CD14-positive monocyte (primary cell): ENCODE measurements around the gene CEP78. TPM values are rescaled to one million over a fixed set of nuclear protein-coding genes. Genes with fewer than 3 reads are reported as not detected.

Experiments used
- DNase-seq, 3 donors: peaks; one replicate each; pipeline ENCODE4 v3.0.0-alpha.2; 2011 to 2022
- H2AFZ ChIP-seq: 2 replicates; pipeline ENCODE4 v1.6.0; 2012; ENCODE audit warnings: mild to moderate bottlenecking, low read depth, low read length, inconsistent platforms; ENCODE audit not compliant: insufficient read depth, poor library complexity, severe bottlenecking
- H3K27ac ChIP-seq, 2 donors: 1 replicate in 1 of 2; 2 replicates in 1 of 2; pipeline ENCODE4 v1.5.1; 2012 to 2013; ENCODE audit warnings: low read length in 2 of 2, control low read depth in 1 of 2, inconsistent platforms in 1 of 2, low read depth in 1 of 2, mild to moderate bottlenecking in 1 of 2
- H3K27me3 ChIP-seq, 2 donors: one replicate each; pipeline versions ENCODE4 v1.6.0 to v1.6.1; 2011 to 2013; ENCODE audit warnings: low read length in 2 of 2; ENCODE audit not compliant: control insufficient read depth in 2 of 2, insufficient read depth in 2 of 2
- H3K36me3 ChIP-seq, 2 donors: replicated peaks in 1 of 2; 1 replicate in 1 of 2; 2 replicates in 1 of 2; pipeline versions ENCODE4 v1.5.1 to v1.6.1; 2012 to 2013; ENCODE audit warnings: low read length in 2 of 2, control low read depth in 1 of 2, inconsistent platforms in 1 of 2, mild to moderate bottlenecking in 1 of 2; ENCODE audit not compliant: insufficient read depth in 2 of 2, control insufficient read depth in 1 of 2
- H3K4me1 ChIP-seq, 2 donors: 1 replicate in 1 of 2; 2 replicates in 1 of 2; pipeline versions ENCODE4 v1.5.1 to v1.6.1; 2012 to 2013; ENCODE audit warnings: low read length in 2 of 2, control low read depth in 1 of 2, inconsistent platforms in 1 of 2, mild to moderate bottlenecking in 1 of 2, moderate library complexity in 1 of 2; ENCODE audit not compliant: insufficient read depth in 2 of 2, control insufficient read depth in 1 of 2
- H3K4me2 ChIP-seq: replicated peaks from 2 replicates; pipeline ENCODE3; 2012; ENCODE audit warnings: low read length, moderate library complexity, mild to moderate bottlenecking; ENCODE audit not compliant: poor library complexity, severe bottlenecking; ENCODE audit errors: extremely low read depth
- H3K4me3 ChIP-seq, 3 experiments: fragments of 200-600 bp in 1 of 3; sonication (generic) in 1 of 3; replicated peaks in 1 of 3; 1 replicate in 2 of 3; 2 replicates in 1 of 3; pipeline ENCODE4 v1.5.1; 2011 to 2013; ENCODE audit warnings: low read length in 3 of 3, mild to moderate bottlenecking in 3 of 3, control low read depth in 2 of 3, low read depth in 2 of 3, inconsistent platforms in 1 of 3, moderate library complexity in 1 of 3
- H3K79me2 ChIP-seq: 2 replicates; pipeline ENCODE4 v1.6.0; 2012; ENCODE audit warnings: mild to moderate bottlenecking, control low read depth, inconsistent platforms, low read length, moderate library complexity; ENCODE audit not compliant: insufficient read depth
- H3K9ac ChIP-seq: 2 replicates; pipeline ENCODE4 v1.6.0; 2017; ENCODE audit warnings: low read length, mild to moderate bottlenecking; ENCODE audit not compliant: insufficient read depth, poor library complexity, severe bottlenecking
- H3K9me3 ChIP-seq, 2 donors: replicated peaks in 1 of 2; 1 replicate in 1 of 2; 2 replicates in 1 of 2; pipeline versions ENCODE4 v1.5.1 to v1.6.1; 2012 to 2013; ENCODE audit warnings: low read length in 2 of 2, control low read depth in 1 of 2; ENCODE audit not compliant: control insufficient read depth in 1 of 2, insufficient read depth in 1 of 2
- H4K20me1 ChIP-seq: 2 replicates; pipeline ENCODE4 v1.6.0; 2012; ENCODE audit warnings: mild to moderate bottlenecking, low read length, control low read depth, moderate library complexity; ENCODE audit not compliant: insufficient read depth
- H3K27ac Mint-ChIP-seq, 7 donors: one replicate each; pipeline ENCODE4 v1.8.0; 2020; ENCODE audit warnings: mild to moderate bottlenecking in 7 of 7, mixed read lengths in 7 of 7, moderate library complexity in 6 of 7, inconsistent platforms in 2 of 7
- H3K27me3 Mint-ChIP-seq, 3 donors: one replicate each; pipeline ENCODE4 v1.8.0; 2021 to 2022; ENCODE audit warnings: low read depth in 3 of 3, mild to moderate bottlenecking in 3 of 3, mixed read lengths in 3 of 3, moderate library complexity in 3 of 3, inconsistent platforms in 1 of 3
- H3K36me3 Mint-ChIP-seq, 2 donors: one replicate each; pipeline ENCODE4 v1.8.0; 2020; ENCODE audit warnings: mixed read lengths in 2 of 2, inconsistent platforms in 1 of 2, mild to moderate bottlenecking in 1 of 2
- H3K4me1 Mint-ChIP-seq: one replicate; pipeline ENCODE4 v1.8.0; 2020; ENCODE audit warnings: mild to moderate bottlenecking, mixed read lengths
- H3K4me3 Mint-ChIP-seq, 2 donors: one replicate each; pipeline ENCODE4 v1.8.0; 2020; ENCODE audit warnings: mild to moderate bottlenecking in 2 of 2, mixed read lengths in 2 of 2, moderate library complexity in 1 of 2
- H3K9me3 Mint-ChIP-seq, 7 donors: one replicate each; pipeline ENCODE4 v1.8.0; 2020 to 2022; ENCODE audit warnings: mixed read lengths in 7 of 7, mild to moderate bottlenecking in 6 of 7, moderate library complexity in 6 of 7, inconsistent platforms in 2 of 7
- CTCF ChIP-seq: fragments of 200-600 bp; IDR thresholded peaks from one replicate; pipeline ENCODE4 v1.8.0; 2022; ENCODE audit warnings: antibody characterized with exemption, mild to moderate bottlenecking
- WGBS: methylation state at CpG from one replicate; pipeline ENCODE4 v1.1.5; 2013; ENCODE audit warnings: missing lambda C conversion rate; ENCODE audit not compliant: insufficient coverage; 5-methylcytosine and 5-hydroxymethylcytosine counted together
- intact Hi-C, 2 donors: fragments of 100-400 bp; cut with micrococcal nuclease; formaldehyde crosslinking; loops; one replicate each; pipeline versions ENCODE4 v1.15.0 to v1.15.1; 2023
- polyA plus RNA-seq, 3 donors: library from polyadenylated mRNA; depleted of rRNA in 1 of 3; unstranded in 2 of 3; stranded (reverse) in 1 of 3; fragments of 300-500 nt in 2 of 3; fragments of >200 nt in 1 of 3; fragmentation: Illumina TruSeq in 2 of 3; gene quantifications; 1 replicate in 2 of 3; 2 replicates in 1 of 3; pipeline ENCODE4 v1.2.3, GENCODE V29; 2012 to 2021

CEP78 gene
- polyA plus RNA-seq, 3 donors = 1.7 to 3.3 (median 2.5) TPM

- Mint-ChIP-seq H3K4me3 (no peak overlapping the region), H3K27ac (no peak overlapping the region), H3K27me3 (peaks cover 0 to 2% (median 0%) of the 10 kb centered on the region in 3 donors), H3K9me3 (peaks cover 0 to 2% (median 0%) of the 10 kb centered on the region in 7 donors), H3K4me1 (peaks cover 30% of the 10 kb centered on the region), H3K36me3 (peaks cover 12 to 27% of the 10 kb centered on the region in 2 donors)
- no peak for TF ChIP-seq CTCF
- Histone ChIP-seq H3K9me3 (no peaks in the 10 kb centered on the region), H3K79me2 (peaks cover 13% of the 10 kb centered on the region), H3K4me1 (peaks cover 9 to 15% of the 10 kb centered on the region in 2 donors), H3K36me3 (peaks cover 4 to 34% of the 10 kb centered on the region in 2 donors), H2AFZ (no peak overlapping the region), H3K27me3 (no peaks in the 10 kb centered on the region), H3K4me2 (no peak overlapping the region), H4K20me1 (no peaks in the 10 kb centered on the region), H3K27ac (no peak overlapping the region), H3K4me3 (no peak overlapping the region), H3K9ac (no peak overlapping the region)
- intact Hi-C loops = no loop called here
- no peak for DNase-seq
- WGBS = 98% methylated on average over 5 of the region's 5 CpGs
Observed at GRCh38 chr9:78239506-78239905, 3.6 kb downstream of the CEP78 start.

- no peak overlapping the region for H3K27ac Mint-ChIP-seq
- intact Hi-C loops = no loop called here
- Histone ChIP-seq H3K4me3 (no peak overlapping the region), H3K79me2 (peaks cover 6% of the 10 kb centered on the region), H4K20me1 (no peaks in the 10 kb centered on the region), H3K9me3 (no peaks in the 10 kb centered on the region), H3K27ac (no peak overlapping the region), H3K36me3 (peaks cover 4 to 50% of the 10 kb centered on the region in 2 donors), H3K4me2 (no peak overlapping the region), H3K9ac (no peak overlapping the region), H3K4me1 (no peaks in the 10 kb centered on the region), H2AFZ (no peak overlapping the region), H3K27me3 (no peaks in the 10 kb centered on the region)
- TF ChIP-seq CTCF = no peak
- no peaks in the 10 kb centered on the region for H3K27me3 Mint-ChIP-seq
- no peaks in the 10 kb centered on the region for H3K9me3 Mint-ChIP-seq
- H3K36me3 Mint-ChIP-seq = peaks cover 33 to 48% of the 10 kb centered on the region in 2 donors
- H3K4me1 Mint-ChIP-seq = peaks cover 16% of the 10 kb centered on the region
- no CpG with 5 or more reads among the region's 4 CpGs for WGBS
- no peak overlapping the region for H3K4me3 Mint-ChIP-seq
- no peak for DNase-seq
Observed at GRCh38 chr9:78242041-78242440, 6.2 kb downstream of the CEP78 start.
